Measurements from ENCODE around the gene BTRC. TPM values are rescaled to one million over a fixed set of nuclear protein-coding genes. Genes with fewer than 3 reads are reported as not detected.
A peak's percentile ranks its signal among the peaks of the same experiment; 100 is the strongest.

Gene BTRC
- polyA plus RNA-seq, 3 donors: 2.8 to 4.3 (median 3.1) TPM

- Histone ChIP-seq H3K27me3 (ENCODE audit: control insufficient read depth in 2 of 2, insufficient read depth in 2 of 2, low read length in 2 of 2) (peaks cover 38 to 54% of the 10 kb centered on the region in 2 donors), H4K20me1 (ENCODE audit: insufficient read depth, low read length) (no peaks in the 10 kb centered on the region)
Measured at GRCh38 chr10:101565936-101566332, 212.0 kb downstream of the BTRC start.

More at GRCh38 chr10:101565936-101566332, 212.0 kb downstream of the BTRC start:
- no peak overlapping the region for H3K27ac Mint-ChIP-seq
- H3K79me2 ChIP-seq (ENCODE audit: insufficient read depth, low read length): no peaks in the 10 kb centered on the region
- peaks cover 0 to 8% (median 3%) of the 10 kb centered on the region in 7 donors for H3K9me3 Mint-ChIP-seq
- intact Hi-C loops (cut with micrococcal nuclease): loop anchor here in 1 of 2 donors (10.0 kb wide), 1 partner anchor 291 kb away; no protein-coding TSS in a partner anchor
- peak overlapping the region in 1 of 2 donors; percentile 82 for H3K4me3 Mint-ChIP-seq
- H3K36me3 ChIP-seq (replicated peaks in 1 of 2; ENCODE audit: control insufficient read depth in 1 of 2, insufficient read depth in 2 of 2, low read length in 2 of 2): no peaks in the 10 kb centered on the region
- no peak for TF ChIP-seq CTCF (IDR thresholded peaks at IDR 0.05)
- H2AFZ ChIP-seq (ENCODE audit: insufficient read depth, low read depth, low read length, poor library complexity, severe bottlenecking): no peak overlapping the region
- WGBS (ENCODE audit: insufficient coverage): 83% methylated on average over 7 of the region's 8 CpGs
- no peak overlapping the region for H3K27ac ChIP-seq (ENCODE audit: low read depth in 1 of 2, low read length in 2 of 2)
- no peak overlapping the region for H3K4me2 ChIP-seq (replicated peaks; ENCODE audit: extremely low read depth, low read length, poor library complexity, severe bottlenecking)
- peaks cover 13 to 21% of the 10 kb centered on the region in 2 donors for H3K4me1 ChIP-seq (ENCODE audit: control insufficient read depth in 1 of 2, insufficient read depth in 2 of 2, low read length in 2 of 2)
- H3K36me3 Mint-ChIP-seq: peaks cover 0 to 5% of the 10 kb centered on the region in 2 donors
- H3K4me1 Mint-ChIP-seq: peaks cover 19% of the 10 kb centered on the region
- H3K4me3 ChIP-seq (replicated peaks in 1 of 3; ENCODE audit: low read depth in 2 of 3, low read length in 3 of 3): no peak overlapping the region
- peaks cover 3 to 10% of the 10 kb centered on the region in 2 donors for H3K9me3 ChIP-seq (replicated peaks in 1 of 2; ENCODE audit: control insufficient read depth in 1 of 2, insufficient read depth in 1 of 2, low read length in 2 of 2)
- peaks cover 57 to 71% (median 70%) of the 10 kb centered on the region in 3 donors for H3K27me3 Mint-ChIP-seq (ENCODE audit: low read depth in 3 of 3)
- DNase-seq: no peak
- no peak overlapping the region for H3K9ac ChIP-seq (ENCODE audit: insufficient read depth, low read length, poor library complexity, severe bottlenecking)
